GM12878 (cell line): Measurements from ENCODE around the gene CSRP2. TPM values are rescaled to one million over a fixed set of nuclear protein-coding genes. Genes with fewer than 3 reads are reported as not detected.

ENCODE experiments used
- ATAC-seq: fragments of 200-7000 bp; cut with Tn5 transposase; 3 replicates; pipeline ENCODE4 v1.9.1; 2020; ENCODE audit warnings: mild to moderate bottlenecking, moderate library complexity
- BruUV-seq: library from RNA; stranded (reverse); fragments of 400-500 nt; replicated peaks from 2 replicates; lab custom pipeline; 2021; lab: Mats Ljungman, UMichigan
- CTCF ChIA-PET: fragments of 300-600 bp; sonication (Branson Sonifier 250); formaldehyde crosslinking; extraction: SDS; loops from one replicate; lab custom pipeline; 2021; ENCODE audit warnings: inconsistent platforms; lab: Yijun Ruan, JAX
- POLR2A ChIA-PET: fragments of 350-600 bp; formaldehyde crosslinking; extraction: SDS; loops from one replicate; lab custom pipeline; 2021; ENCODE audit warnings: inconsistent platforms; lab: Charles Lee
- RAD21 ChIA-PET: fragments of 300-600 bp; sonication (Branson Sonifier 250); formaldehyde crosslinking; loops from one replicate; lab custom pipeline; 2023; ENCODE audit warnings: antibody characterized with exemption; ENCODE audit not compliant: unreplicated experiment; lab: Charles Lee
- SMC1A ChIA-PET: fragments of 300-600 bp; sonication (Branson Sonifier 250); formaldehyde crosslinking; loops from one replicate; lab custom pipeline; 2023; ENCODE audit not compliant: unreplicated experiment, uncharacterized antibody; lab: Charles Lee
- DNase-seq: peaks from one replicate; pipeline ENCODE4 v3.0.0-alpha.2; 2011; ENCODE audit warnings: low read depth, low spot score
- FAIRE-seq: peaks from 3 replicates; lab custom pipeline; 2011; peaks lifted over from hg19 to GRCh38; lab: Jason Lieb, UNC
- H2AFZ ChIP-seq: 2 replicates; pipeline ENCODE4 v1.6.0; 2011; ENCODE audit warnings: low read depth, low read length, control low read depth; ENCODE audit not compliant: control insufficient read depth
- H3K27ac ChIP-seq: 2 replicates; pipeline ENCODE4 v1.5.1; 2011; ENCODE audit warnings: control low read depth; ENCODE audit not compliant: control insufficient read depth, insufficient read depth
- H3K27me3 ChIP-seq, 2 experiments: replicated peaks in 1 of 2; 2 replicates each; pipeline versions ENCODE4 v1.6.0 to v1.6.1; 2011; ENCODE audit warnings: low read length in 1 of 2; ENCODE audit not compliant: control insufficient read depth in 2 of 2, insufficient read depth in 2 of 2
- H3K36me3 ChIP-seq, 2 experiments: 2 replicates each; pipeline ENCODE4 v1.5.1; 2011; ENCODE audit warnings: low read length in 1 of 2; ENCODE audit not compliant: control insufficient read depth in 2 of 2, insufficient read depth in 2 of 2
- H3K4me1 ChIP-seq: 2 replicates; pipeline ENCODE4 v1.6.1; 2011; ENCODE audit warnings: mild to moderate bottlenecking, low read length, moderate library complexity, mixed read lengths; ENCODE audit not compliant: control insufficient read depth, insufficient read depth
- H3K4me2 ChIP-seq: 2 replicates; pipeline ENCODE4 v1.6.0; 2011; ENCODE audit warnings: control low read depth; ENCODE audit not compliant: control insufficient read depth, insufficient read depth
- H3K4me3 ChIP-seq: fragments of 200-600 bp; sonication (generic); 2 replicates; pipeline ENCODE4 v1.5.1; 2016
- H3K79me2 ChIP-seq: 2 replicates; pipeline ENCODE4 v1.6.0; 2011; ENCODE audit warnings: low read length; ENCODE audit not compliant: control insufficient read depth, insufficient read depth
- H3K9ac ChIP-seq: 2 replicates; pipeline ENCODE4 v1.8.0; 2011; ENCODE audit warnings: low read length, control low read depth, mixed read lengths; ENCODE audit not compliant: control insufficient read depth, insufficient read depth
- H3K9me3 ChIP-seq: replicated peaks from 3 replicates; pipeline ENCODE4 v1.5.1; 2011; ENCODE audit warnings: mild to moderate bottlenecking, low read length; ENCODE audit not compliant: control insufficient read depth, insufficient read depth
- H4K20me1 ChIP-seq: 2 replicates; pipeline ENCODE4 v1.6.0; 2011; ENCODE audit not compliant: control insufficient read depth, insufficient read depth
- ATF7 ChIP-seq: fragments of 450-650 bp; IDR thresholded peaks from 2 replicates; pipeline ENCODE4 v1.6.1; 2016; ENCODE audit warnings: low read depth, mild to moderate bottlenecking
- CBX3 ChIP-seq: fragments of 200-600 bp; sonication (generic); IDR thresholded peaks from 2 replicates; pipeline ENCODE4 v1.6.1; 2016; ENCODE audit warnings: low read depth, borderline replicate concordance
- CBX5 ChIP-seq: sonication (generic); IDR thresholded peaks from 2 replicates; pipeline ENCODE4 v1.6.1; 2016; ENCODE audit warnings: low read depth, moderate library complexity, mild to moderate bottlenecking, inconsistent platforms
- ETV6 ChIP-seq, 2 experiments: fragments of 450-650 bp in 1 of 2; IDR thresholded peaks in 1 of 2; conservative IDR thresholded peaks in 1 of 2; 2 replicates each; pipeline ENCODE4 v1.6.1; 2014; ENCODE audit warnings: antibody characterized with exemption in 1 of 2, borderline replicate concordance in 1 of 2, low read depth in 1 of 2, mild to moderate bottlenecking in 1 of 2, moderate library complexity in 1 of 2
- HDAC2 ChIP-seq: fragments of 200-600 bp; sonication (generic); IDR thresholded peaks from 2 replicates; pipeline ENCODE4 v1.6.1; 2017
- JUND ChIP-seq: IDR thresholded peaks from 2 replicates; pipeline ENCODE4 v1.6.1; 2012; ENCODE audit warnings: low read depth, mild to moderate bottlenecking, low read length, improper control_type of control experiment, moderate library complexity
- KLF5 ChIP-seq: fragments of 450-650 bp; IDR thresholded peaks from 2 replicates; pipeline ENCODE4 v1.6.1; 2014; ENCODE audit warnings: mild to moderate bottlenecking; ENCODE audit not compliant: partially characterized antibody
- MXI1 ChIP-seq: fragments of 150-350 bp; IDR thresholded peaks from 2 replicates; pipeline ENCODE4 v1.6.1; 2011; ENCODE audit warnings: low read depth, mild to moderate bottlenecking, inconsistent platforms, low read length, improper control_type of control experiment
- NR2C1 ChIP-seq: fragments of 450-650 bp; IDR thresholded peaks from 2 replicates; pipeline ENCODE4 v1.6.1; 2017; ENCODE audit warnings: antibody characterized with exemption, mild to moderate bottlenecking, moderate library complexity
- PML ChIP-seq: IDR thresholded peaks from 2 replicates; pipeline ENCODE4 v1.6.1; 2012; ENCODE audit warnings: low read length, inconsistent platforms
- POLR2A ChIP-seq: IDR thresholded peaks from 2 replicates; pipeline ENCODE4 v1.6.1; 2011; ENCODE audit warnings: low read depth, mild to moderate bottlenecking, low read length
- RUNX3 ChIP-seq: IDR thresholded peaks from 2 replicates; pipeline ENCODE4 v1.6.1; 2012; ENCODE audit warnings: low read length, inconsistent platforms
- SUPT20H ChIP-seq: IDR thresholded peaks from 2 replicates; pipeline ENCODE4 v1.6.1; 2011; ENCODE audit warnings: low read depth, mild to moderate bottlenecking, low read length, moderate library complexity, borderline replicate concordance; ENCODE audit not compliant: control insufficient read depth
- WRNIP1 ChIP-seq: IDR thresholded peaks from 2 replicates; pipeline ENCODE4 v1.6.1; 2011; ENCODE audit warnings: low read depth, low read length, improper control_type of control experiment, borderline replicate concordance
- WGBS: methylation state at CpG from one replicate; pipeline ENCODE4 v1.1.6; 2016; ENCODE audit warnings: low lambda C conversion rate; ENCODE audit not compliant: insufficient replicate concordance, insufficient coverage; ENCODE audit errors: missing lambda C conversion rate; 5-methylcytosine and 5-hydroxymethylcytosine counted together
- in situ Hi-C: fragments of 300-500 bp; cut with MboI; formaldehyde crosslinking; loops from 9 replicates; pipeline ENCODE4 v1.14.3; 2018; ENCODE audit warnings: mixed read lengths
- intact Hi-C: fragments of 100-400 bp; cut with micrococcal nuclease; formaldehyde crosslinking; loops from one replicate; pipeline ENCODE4 v1.14.2; 2022; ENCODE audit not compliant: unreplicated experiment
- polyA plus RNA-seq, 11 experiments: library from polyadenylated mRNA; depleted of rRNA in 4 of 11; unstranded in 6 of 11; stranded (reverse) in 5 of 11; fragments of >200 nt; fragmentation: Nextera tagmentation in 4 of 11; fragmentation: Illumina TruSeq in 1 of 11; extraction: Ambion mirVana in 4 of 11; extraction: Trizol in 1 of 11; gene quantifications; 1 replicate in 1 of 11; 2 replicates in 10 of 11; pipeline versions ENCODE4 v1.2.1 to v1.2.3, GENCODE V29; 2011 to 2016; ENCODE audit warnings: inconsistent platforms in 2 of 11, missing spikeins in 2 of 11, low read depth in 1 of 11
- total RNA-seq, 4 experiments: library from RNA; depleted of rRNA in 3 of 4; stranded (reverse); fragments of >200 nt in 3 of 4; fragmentation: Illumina TruSeq in 1 of 4; extraction: Trizol in 1 of 4; gene quantifications; 2 replicates each; pipeline versions ENCODE4 v1.2.1 to v1.2.3, GENCODE V29; 2013 to 2021
- TF ChIP-seq, protein P1 (sequence below): fragments of 450-650 bp; IDR thresholded peaks from 2 replicates; pipeline ENCODE4 v1.6.1; 2016; ENCODE audit warnings: mild to moderate bottlenecking
- TF ChIP-seq, protein P2 (sequence below): IDR thresholded peaks from 2 replicates; pipeline ENCODE4 v1.6.1; 2012; ENCODE audit warnings: low read depth, low read length, improper control_type of control experiment
- TF ChIP-seq, protein P3 (sequence below): IDR thresholded peaks from 2 replicates; pipeline ENCODE4 v1.6.1; 2011; ENCODE audit warnings: low read depth, low read length, improper control_type of control experiment, borderline replicate concordance

The CSRP2 gene
- total and polyA plus RNA-seq, 10 of the 15 experiments (the other 5 are each of a cell fraction or from before 2014, with no cell fraction given) = 0.08 to 1.6 (median 0.52) TPM

DNA sequence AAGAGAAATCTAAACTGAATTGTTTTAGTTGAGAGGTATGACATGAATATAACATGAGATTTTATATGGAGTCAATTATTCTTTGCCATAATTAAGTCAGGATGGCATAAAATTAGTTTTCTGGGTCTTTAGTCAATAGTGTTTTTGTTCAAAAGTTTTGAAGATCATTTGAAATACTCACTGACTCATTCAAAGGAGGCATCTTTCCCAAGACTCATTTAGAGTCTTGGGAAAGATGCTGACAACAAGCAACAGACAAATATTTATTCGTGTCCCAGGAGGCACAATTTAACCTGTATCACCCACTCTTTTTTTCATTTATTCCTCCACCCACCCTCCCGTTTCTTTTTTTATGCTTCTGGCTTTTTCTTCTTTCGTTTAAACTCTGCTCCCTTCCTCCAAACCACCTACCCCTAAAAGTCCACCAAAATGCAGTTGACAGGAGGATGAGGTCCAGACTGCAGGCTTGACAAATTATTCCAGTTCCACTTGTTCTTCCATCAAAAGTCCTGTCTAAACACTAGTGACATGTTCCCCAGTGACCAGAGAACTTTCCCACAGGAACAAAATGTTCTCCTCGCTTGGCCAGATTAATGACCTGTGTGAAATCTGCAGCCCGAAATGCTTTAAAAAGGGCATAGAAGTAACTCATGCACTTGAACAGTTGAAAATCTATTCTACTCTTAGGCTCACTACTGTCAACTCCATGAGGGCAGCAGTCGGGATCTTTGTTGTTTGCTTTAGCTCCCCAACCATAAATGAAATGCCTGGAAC is 43.3 kb upstream of the CSRP2 start:
- intact Hi-C loops (no loop called here), in situ Hi-C loops (no loop called here)
- DNase-seq (no peak), ATAC-seq (no peak), FAIRE-seq (no peak)
- H3K9ac ChIP-seq = no peak overlapping the region
- H3K36me3 ChIP-seq = no peaks in the 10 kb centered on the region
- 31% methylated on average over 6 of the region's 6 CpGs for WGBS
- no peak overlapping the region for H3K4me2 ChIP-seq
- H3K27me3 ChIP-seq = no peaks in the 10 kb centered on the region
- no peak overlapping the region for H3K4me3 ChIP-seq
- H3K9me3 ChIP-seq = no peaks in the 10 kb centered on the region
- no peak for TF ChIP-seq NR2C1
- TF ChIP-seq, protein P1, sequence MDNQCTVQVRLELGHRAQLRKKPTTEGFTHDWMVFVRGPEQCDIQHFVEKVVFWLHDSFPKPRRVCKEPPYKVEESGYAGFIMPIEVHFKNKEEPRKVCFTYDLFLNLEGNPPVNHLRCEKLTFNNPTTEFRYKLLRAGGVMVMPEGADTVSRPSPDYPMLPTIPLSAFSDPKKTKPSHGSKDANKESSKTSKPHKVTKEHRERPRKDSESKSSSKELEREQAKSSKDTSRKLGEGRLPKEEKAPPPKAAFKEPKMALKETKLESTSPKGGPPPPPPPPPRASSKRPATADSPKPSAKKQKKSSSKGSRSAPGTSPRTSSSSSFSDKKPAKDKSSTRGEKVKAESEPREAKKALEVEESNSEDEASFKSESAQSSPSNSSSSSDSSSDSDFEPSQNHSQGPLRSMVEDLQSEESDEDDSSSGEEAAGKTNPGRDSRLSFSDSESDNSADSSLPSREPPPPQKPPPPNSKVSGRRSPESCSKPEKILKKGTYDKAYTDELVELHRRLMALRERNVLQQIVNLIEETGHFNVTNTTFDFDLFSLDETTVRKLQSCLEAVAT = no peak
- no peak for TF ChIP-seq RUNX3
- TF ChIP-seq KLF5 = no peak
- TF ChIP-seq, protein P2, sequence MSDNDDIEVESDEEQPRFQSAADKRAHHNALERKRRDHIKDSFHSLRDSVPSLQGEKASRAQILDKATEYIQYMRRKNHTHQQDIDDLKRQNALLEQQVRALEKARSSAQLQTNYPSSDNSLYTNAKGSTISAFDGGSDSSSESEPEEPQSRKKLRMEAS = no peak
- TF ChIP-seq ETV6 (conservative IDR thresholded peaks at IDR 0.05 in 1 of 2, IDR thresholded peaks at IDR 0.05 in 1 of 2; ENCODE audit: borderline replicate concordance in 1 of 2, low read depth in 1 of 2) = no peak
- no peak for TF ChIP-seq PML
- no peak for TF ChIP-seq SUPT20H
- TF ChIP-seq POLR2A = no peak
- no peak for TF ChIP-seq WRNIP1
- TF ChIP-seq CBX5 = no peak
- no peak for TF ChIP-seq ATF7
- no peak for TF ChIP-seq CBX3
- no peak for TF ChIP-seq JUND
- no peak for TF ChIP-seq HDAC2
- TF ChIP-seq MXI1 = no peak
- TF ChIP-seq, protein P3, sequence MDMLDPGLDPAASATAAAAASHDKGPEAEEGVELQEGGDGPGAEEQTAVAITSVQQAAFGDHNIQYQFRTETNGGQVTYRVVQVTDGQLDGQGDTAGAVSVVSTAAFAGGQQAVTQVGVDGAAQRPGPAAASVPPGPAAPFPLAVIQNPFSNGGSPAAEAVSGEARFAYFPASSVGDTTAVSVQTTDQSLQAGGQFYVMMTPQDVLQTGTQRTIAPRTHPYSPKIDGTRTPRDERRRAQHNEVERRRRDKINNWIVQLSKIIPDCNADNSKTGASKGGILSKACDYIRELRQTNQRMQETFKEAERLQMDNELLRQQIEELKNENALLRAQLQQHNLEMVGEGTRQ = no peak
- RAD21 ChIA-PET = no interaction called here
- BruUV-seq = no TSS peak
- no peak overlapping the region for H2AFZ ChIP-seq
- SMC1A ChIA-PET = no interaction called here
- H3K4me1 ChIP-seq = no peaks in the 10 kb centered on the region
- H3K27ac ChIP-seq = no peak overlapping the region
- POLR2A ChIA-PET = no interaction called here
- CTCF ChIA-PET = no interaction called here
- H4K20me1 ChIP-seq = no peaks in the 10 kb centered on the region
- H3K79me2 ChIP-seq = no peaks in the 10 kb centered on the region
